ENCODE data around the gene PIP4K2C.
"Not testable (repeated sequence)": the region's sequence is repeated elsewhere in the genome, so short reads cannot be mapped to it uniquely, and the experiment has no call there.

The PIP4K2C gene

GRCh38 chr12:57563358-57563757 is 27.6 kb upstream of the PIP4K2C start:
- Histone ChIP-seq H3K9me3 (ENCODE audit: insufficient read depth, low read length, severe bottlenecking) (no peaks in the 10 kb centered on the region), H3K79me2 (ENCODE audit: insufficient read depth, low read length) (no peaks in the 10 kb centered on the region), H3K9ac (ENCODE audit: low read depth, low read length) (no peak overlapping the region), H3K36me3 (ENCODE audit: insufficient read depth, low read length) (no peaks in the 10 kb centered on the region), H3K27ac (ENCODE audit: low read length) (no peak overlapping the region), H3K4me1 (ENCODE audit: insufficient read depth, low read length) (no peaks in the 10 kb centered on the region), H3K4me3 (ENCODE audit: low read depth in 1 of 2, low read length in 2 of 2) (no peak overlapping the region), H2AFZ (ENCODE audit: low read depth, low read length) (no peak overlapping the region), H3K27me3 (ENCODE audit: insufficient read depth, low read length, poor library complexity) (peaks cover 20% of the 10 kb centered on the region), H3K4me2 (ENCODE audit: insufficient read depth, low read length) (no peak overlapping the region), H4K20me1 (ENCODE audit: insufficient read depth, low read length) (no peaks in the 10 kb centered on the region)
- TF ChIP-seq EZH2 (IDR thresholded peaks at IDR 0.05; ENCODE audit: borderline replicate concordance, low read depth, low read length, severe bottlenecking) (no peak), CTCF (IDR thresholded peaks at IDR 0.05; ENCODE audit: borderline replicate concordance, extremely low read depth, low read length, poor library complexity, severe bottlenecking) (no peak)
- ATAC-seq (ENCODE audit: insufficient read depth, low read depth) (no peak), DNase-seq (no peak)

GRCh38 chr12:57564178-57564740 is 26.7 kb upstream of the PIP4K2C start:
- ATAC-seq (ENCODE audit: insufficient read depth, low read depth), result no peak
- Histone ChIP-seq H3K9me3 (ENCODE audit: insufficient read depth, low read length, severe bottlenecking) (no peaks in the 10 kb centered on the region), H3K79me2 (ENCODE audit: insufficient read depth, low read length) (no peaks in the 10 kb centered on the region), H3K27me3 (ENCODE audit: insufficient read depth, low read length, poor library complexity) (peaks cover 20% of the 10 kb centered on the region), H3K27ac (ENCODE audit: low read length) (no peak overlapping the region), H3K36me3 (ENCODE audit: insufficient read depth, low read length) (no peaks in the 10 kb centered on the region), H3K4me2 (ENCODE audit: insufficient read depth, low read length) (no peak overlapping the region), H3K9ac (ENCODE audit: low read depth, low read length) (no peak overlapping the region), H4K20me1 (ENCODE audit: insufficient read depth, low read length) (no peaks in the 10 kb centered on the region), H3K4me1 (ENCODE audit: insufficient read depth, low read length) (no peaks in the 10 kb centered on the region), H2AFZ (ENCODE audit: low read depth, low read length) (no peak overlapping the region), H3K4me3 (ENCODE audit: low read depth in 1 of 2, low read length in 2 of 2) (no peak overlapping the region)
- no peak for TF ChIP-seq CTCF (IDR thresholded peaks at IDR 0.05; ENCODE audit: borderline replicate concordance, extremely low read depth, low read length, poor library complexity, severe bottlenecking)
- no peak for TF ChIP-seq EZH2 (IDR thresholded peaks at IDR 0.05; ENCODE audit: borderline replicate concordance, low read depth, low read length, severe bottlenecking)
- DNase-seq, result no peak

- Histone ChIP-seq H3K4me2 (ENCODE audit: insufficient read depth, low read length) (no peak overlapping the region), H3K27me3 (ENCODE audit: insufficient read depth, low read length, poor library complexity) (peaks cover 4% of the 10 kb centered on the region), H3K36me3 (ENCODE audit: insufficient read depth, low read length) (no peaks in the 10 kb centered on the region), H3K9me3 (ENCODE audit: insufficient read depth, low read length, severe bottlenecking) (no peaks in the 10 kb centered on the region), H3K79me2 (ENCODE audit: insufficient read depth, low read length) (no peaks in the 10 kb centered on the region), H3K4me3 (ENCODE audit: low read depth in 1 of 2, low read length in 2 of 2) (no peak overlapping the region), H3K27ac (ENCODE audit: low read length) (no peak overlapping the region), H2AFZ (ENCODE audit: low read depth, low read length) (no peak overlapping the region), H4K20me1 (ENCODE audit: insufficient read depth, low read length) (no peaks in the 10 kb centered on the region), H3K9ac (ENCODE audit: low read depth, low read length) (no peak overlapping the region), H3K4me1 (ENCODE audit: insufficient read depth, low read length) (no peaks in the 10 kb centered on the region)
- no peak for ATAC-seq (ENCODE audit: insufficient read depth, low read depth)
- no peak for DNase-seq
- TF ChIP-seq EZH2 (IDR thresholded peaks at IDR 0.05; ENCODE audit: borderline replicate concordance, low read depth, low read length, severe bottlenecking) (no peak), CTCF (IDR thresholded peaks at IDR 0.05; ENCODE audit: borderline replicate concordance, extremely low read depth, low read length, poor library complexity, severe bottlenecking) (no peak)
Measured at GRCh38 chr12:57568838-57569237, 22.2 kb upstream of the PIP4K2C start.

- TF ChIP-seq EZH2 (IDR thresholded peaks at IDR 0.05; ENCODE audit: borderline replicate concordance, low read depth, low read length, severe bottlenecking), result no peak
- no peak for TF ChIP-seq CTCF (IDR thresholded peaks at IDR 0.05; ENCODE audit: borderline replicate concordance, extremely low read depth, low read length, poor library complexity, severe bottlenecking)
- H3K9ac ChIP-seq (ENCODE audit: low read depth, low read length), result no peak overlapping the region
Measured at GRCh38 chr12:57569858-57570257, 21.1 kb upstream of the PIP4K2C start.

GRCh38 chr12:57570438-57570837 is 20.6 kb upstream of the PIP4K2C start:
- H4K20me1 ChIP-seq (ENCODE audit: insufficient read depth, low read length); H3K4me1 ChIP-seq (ENCODE audit: insufficient read depth, low read length); H3K27ac ChIP-seq (ENCODE audit: low read length); H3K27me3 ChIP-seq (ENCODE audit: insufficient read depth, low read length, poor library complexity); H3K79me2 ChIP-seq (ENCODE audit: insufficient read depth, low read length); H3K9me3 ChIP-seq (ENCODE audit: insufficient read depth, low read length, severe bottlenecking); H3K36me3 ChIP-seq (ENCODE audit: insufficient read depth, low read length); ATAC-seq (ENCODE audit: insufficient read depth, low read depth); H3K4me2 ChIP-seq (ENCODE audit: insufficient read depth, low read length); H3K4me3 ChIP-seq (ENCODE audit: low read depth in 1 of 2, low read length in 2 of 2); H3K9ac ChIP-seq (ENCODE audit: low read depth, low read length); H2AFZ ChIP-seq (ENCODE audit: low read depth, low read length); DNase-seq: not testable (repeated sequence)

More at GRCh38 chr12:57569858-57570257, 21.1 kb upstream of the PIP4K2C start:
- Histone ChIP-seq H3K27ac (ENCODE audit: low read length) (no peak overlapping the region), H3K27me3 (ENCODE audit: insufficient read depth, low read length, poor library complexity) (no peaks in the 10 kb centered on the region), H3K9me3 (ENCODE audit: insufficient read depth, low read length, severe bottlenecking) (no peaks in the 10 kb centered on the region), H3K4me2 (ENCODE audit: insufficient read depth, low read length) (no peak overlapping the region), H3K79me2 (ENCODE audit: insufficient read depth, low read length) (no peaks in the 10 kb centered on the region), H3K36me3 (ENCODE audit: insufficient read depth, low read length) (no peaks in the 10 kb centered on the region), H3K4me3 (ENCODE audit: low read depth in 1 of 2, low read length in 2 of 2) (no peak overlapping the region), H4K20me1 (ENCODE audit: insufficient read depth, low read length) (no peaks in the 10 kb centered on the region), H3K4me1 (ENCODE audit: insufficient read depth, low read length) (no peaks in the 10 kb centered on the region), H2AFZ (ENCODE audit: low read depth, low read length) (no peak overlapping the region)
- ATAC-seq (ENCODE audit: insufficient read depth, low read depth), result no peak
- DNase-seq, result no peak
